ENCODE measurements around the gene LGALS12. TPM values are rescaled to one million over a fixed set of nuclear protein-coding genes. Genes with fewer than 3 reads are reported as not detected.

The LGALS12 gene
- total RNA-seq: not detected in 2 replicates

GRCh38 chr11:63505857-63506528 is at the start of gene LGALS12:
TSS of gene LGALS12 (plus strand) at chr11:63506084. CDS start at chr11:63506459, 375 bp downstream.

GRCh38 chr11:63490551-63491239 is 15.2 kb upstream of the LGALS12 start, which contains the start of gene PLAAT5:
TSS of gene PLAAT5 (minus strand) at chr11:63491167. CDS start at chr11:63491034, 133 bp downstream.

GRCh38 chr11:63536669-63537292 is 30.9 kb downstream of the LGALS12 start, which contains the start of gene PLAAT4:
TSS of gene PLAAT4 (plus strand) at chr11:63536808. CDS start at chr11:63536869, 61 bp downstream.

GRCh38 chr11:63563201-63564055 is 57.5 kb downstream of the LGALS12 start, which contains the start of gene PLAAT2:
TSS of gene PLAAT2 (minus strand) at chr11:63563379. CDS start at chr11:63563324, 55 bp downstream.

Other genes starting within 250 kb of the LGALS12 start
- not detected in 2 replicates for gene SLC22A9, start 136.3 kb upstream of the LGALS12 start, total RNA-seq
- not detected in 2 replicates for gene PLAAT5, start 14.9 kb upstream of the LGALS12 start, total RNA-seq
- gene PLAAT4, start 30.7 kb downstream of the LGALS12 start, total RNA-seq: 10.0 and 13.2 TPM in 2 replicates
- gene PLAAT2, start 57.3 kb downstream of the LGALS12 start, total RNA-seq: not detected in 2 replicates
- 9.0 and 24.2 TPM in 2 replicates for gene PLAAT3, start 108.3 kb downstream of the LGALS12 start, total RNA-seq
- gene ATL3, start 165.3 kb downstream of the LGALS12 start, total RNA-seq: 119 and 125 TPM in 2 replicates
- gene RTN3, start 175.4 kb downstream of the LGALS12 start, total RNA-seq: 69.8 and 77.0 TPM in 2 replicates

Data from regular cardiac myocyte (primary cell).